IPS-20b (cell line): ENCODE data around the gene HSFX4.
"Not testable (repeated sequence)": the region's sequence is repeated elsewhere in the genome, so short reads cannot be mapped to it uniquely, and the experiment has no call there.

ENCODE experiments used
- H3K27ac ChIP-seq: one replicate; pipeline ENCODE4 v1.5.1; 2013; ENCODE audit warnings: low read length
- H3K27me3 ChIP-seq: 2 replicates; pipeline ENCODE4 v1.6.1; 2013; ENCODE audit warnings: mild to moderate bottlenecking, low read length, inconsistent platforms; ENCODE audit not compliant: insufficient read depth
- H3K36me3 ChIP-seq: 2 replicates; pipeline ENCODE4 v1.6.1; 2013; ENCODE audit warnings: low read depth, mild to moderate bottlenecking, inconsistent platforms, low read length, moderate library complexity; ENCODE audit not compliant: insufficient read depth
- H3K4me1 ChIP-seq: 2 replicates; pipeline ENCODE4 v1.6.1; 2013; ENCODE audit warnings: mild to moderate bottlenecking, control low read depth, inconsistent platforms, low read length, moderate library complexity; ENCODE audit not compliant: insufficient read depth
- H3K4me3 ChIP-seq: 2 replicates; pipeline ENCODE4 v1.5.1; 2013; ENCODE audit warnings: mild to moderate bottlenecking, low read length, inconsistent platforms
- H3K9ac ChIP-seq: 2 replicates; pipeline ENCODE4 v1.6.1; 2013; ENCODE audit warnings: low read depth, mild to moderate bottlenecking, inconsistent platforms, low read length, moderate library complexity
- H3K9me3 ChIP-seq: 2 replicates; pipeline ENCODE4 v1.6.1; 2013; ENCODE audit warnings: mild to moderate bottlenecking, low read depth, low read length, inconsistent platforms; ENCODE audit not compliant: insufficient read depth

HSFX4 gene, protein sequence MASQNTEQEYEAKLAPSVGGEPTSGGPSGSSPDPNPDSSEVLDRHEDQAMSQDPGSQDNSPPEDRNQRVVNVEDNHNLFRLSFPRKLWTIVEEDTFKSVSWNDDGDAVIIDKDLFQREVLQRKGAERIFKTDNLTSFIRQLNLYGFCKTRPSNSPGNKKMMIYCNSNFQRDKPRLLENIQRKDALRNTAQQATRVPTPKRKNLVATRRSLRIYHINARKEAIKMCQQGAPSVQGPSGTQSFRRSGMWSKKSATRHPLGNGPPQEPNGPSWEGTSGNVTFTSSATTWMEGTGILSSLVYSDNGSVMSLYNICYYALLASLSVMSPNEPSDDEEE

DNA sequence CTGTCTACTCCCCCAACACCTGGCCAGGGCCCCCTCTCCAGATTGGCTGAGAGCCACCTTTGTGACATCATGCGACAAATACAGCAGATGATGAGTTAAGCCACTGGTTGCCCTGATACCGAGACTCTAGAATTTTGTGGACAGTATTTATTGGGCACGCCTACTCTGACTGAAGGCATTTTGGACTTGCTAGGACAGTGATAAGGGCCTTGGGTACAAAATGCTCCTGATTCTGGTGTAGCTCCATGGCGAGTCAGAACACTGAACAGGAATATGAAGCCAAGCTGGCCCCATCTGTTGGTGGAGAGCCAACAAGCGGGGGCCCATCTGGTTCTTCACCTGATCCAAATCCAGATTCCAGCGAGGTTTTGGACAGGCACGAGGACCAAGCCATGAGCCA, at the start of gene HSFX4:
HSFX4 (plus strand) TSS at position 174 of the 400 bp plus-strand sequence; CDS start at position 246, 72 bp downstream.
- H3K27ac ChIP-seq, H3K4me3 ChIP-seq, H3K36me3 ChIP-seq, H3K4me1 ChIP-seq, H3K27me3 ChIP-seq, H3K9me3 ChIP-seq, H3K9ac ChIP-seq: not testable (repeated sequence)

DNA sequence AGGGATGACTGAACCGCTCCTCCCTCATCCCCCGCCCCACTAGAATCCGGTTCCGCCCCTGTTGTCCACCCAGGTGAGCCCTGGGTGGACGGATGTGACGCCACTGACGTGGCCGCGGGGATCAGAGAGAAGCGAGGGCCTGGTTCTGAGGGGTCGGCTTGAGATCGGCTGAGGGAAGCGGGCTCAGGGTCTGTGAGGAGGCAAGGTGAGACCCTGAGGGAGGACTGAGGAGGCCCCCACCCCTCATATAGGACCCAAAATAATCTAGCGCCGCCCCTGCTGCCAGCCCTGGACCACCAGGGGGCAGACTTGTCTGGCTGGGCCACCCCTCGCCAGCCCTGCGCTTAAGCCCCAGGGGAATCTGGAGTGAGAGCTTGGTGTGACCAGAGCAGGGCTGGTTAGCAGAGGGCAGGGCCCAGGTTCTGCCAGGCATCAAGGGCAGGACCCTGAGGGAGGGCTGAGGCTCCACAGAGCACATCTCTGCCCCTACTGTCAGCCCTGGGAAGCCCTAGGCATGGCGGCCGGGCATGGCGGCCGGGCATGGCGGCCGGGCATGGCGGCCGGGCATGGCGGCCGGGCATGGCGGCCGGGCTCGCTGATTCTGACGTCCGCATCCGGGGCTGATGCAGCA, 48.2 kb upstream of the HSFX4 start, which contains the start of gene MAGEA8:
MAGEA8 (plus strand) TSS at position 103 of the 631 bp plus-strand sequence. CDS start 3,090 bp downstream, outside the sequence.
- H3K9ac ChIP-seq: no peak within 1 kb of the TSS
- no peaks in the 10 kb centered on the region for H3K4me1 ChIP-seq
- H3K27ac ChIP-seq: no peak within 1 kb of the TSS
- no peak within 1 kb of the TSS for H3K4me3 ChIP-seq
- H3K36me3 ChIP-seq: no peaks in the 10 kb centered on the region
- H3K27me3 ChIP-seq: no peaks in the 10 kb centered on the region
- no peaks in the 10 kb centered on the region for H3K9me3 ChIP-seq

DNA sequence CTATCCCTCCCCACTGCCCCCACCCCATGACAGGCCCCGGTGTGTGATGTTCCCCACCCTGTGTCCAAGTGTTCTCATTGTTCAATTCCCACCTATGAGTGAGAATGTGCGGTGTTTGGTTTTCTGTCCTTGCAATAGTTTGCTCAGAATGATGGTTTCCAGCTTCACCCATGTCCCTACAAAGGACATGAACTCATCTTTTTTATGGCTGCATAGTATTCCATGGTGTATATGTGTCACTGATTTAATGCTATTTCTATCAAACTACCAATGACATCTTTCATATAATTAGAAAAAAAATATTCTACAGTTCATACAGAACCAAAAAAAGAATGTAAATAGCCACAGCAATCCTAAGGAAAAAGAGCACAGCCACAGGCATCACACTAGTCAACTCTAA, 38.5 kb upstream of the HSFX4 start:
- not testable (repeated sequence) for H3K36me3 ChIP-seq, H3K4me1 ChIP-seq, H3K9me3 ChIP-seq, H3K27me3 ChIP-seq, H3K9ac ChIP-seq, H3K27ac ChIP-seq, H3K4me3 ChIP-seq

DNA sequence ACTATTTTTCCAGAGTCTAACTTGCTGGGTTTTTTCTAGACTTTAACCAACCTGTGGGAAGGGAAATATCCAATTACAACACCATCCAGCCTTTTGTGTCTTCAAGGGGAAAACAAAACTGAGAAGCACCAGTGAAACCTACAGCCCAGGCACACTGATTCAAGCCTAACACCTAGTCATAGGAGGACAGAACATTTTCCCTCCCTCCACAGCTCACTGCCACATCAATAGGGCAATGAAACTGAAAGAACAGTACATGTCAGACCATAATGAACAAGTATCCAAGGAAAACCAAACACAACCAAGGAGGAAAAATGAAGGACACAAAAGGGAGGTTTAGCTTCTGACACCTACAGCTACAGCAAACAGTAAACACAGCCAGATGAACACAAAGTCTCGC, 30.8 kb upstream of the HSFX4 start:
- Histone ChIP-seq H3K9me3 (no peaks in the 10 kb centered on the region), H3K9ac (no peak overlapping the region), H3K4me1 (peaks cover 5% of the 10 kb centered on the region; the same call in 1 of the 2 replicates), H3K4me3 (no peak overlapping the region), H3K27ac (no peak overlapping the region), H3K27me3 (no peaks in the 10 kb centered on the region), H3K36me3 (no peaks in the 10 kb centered on the region)

DNA sequence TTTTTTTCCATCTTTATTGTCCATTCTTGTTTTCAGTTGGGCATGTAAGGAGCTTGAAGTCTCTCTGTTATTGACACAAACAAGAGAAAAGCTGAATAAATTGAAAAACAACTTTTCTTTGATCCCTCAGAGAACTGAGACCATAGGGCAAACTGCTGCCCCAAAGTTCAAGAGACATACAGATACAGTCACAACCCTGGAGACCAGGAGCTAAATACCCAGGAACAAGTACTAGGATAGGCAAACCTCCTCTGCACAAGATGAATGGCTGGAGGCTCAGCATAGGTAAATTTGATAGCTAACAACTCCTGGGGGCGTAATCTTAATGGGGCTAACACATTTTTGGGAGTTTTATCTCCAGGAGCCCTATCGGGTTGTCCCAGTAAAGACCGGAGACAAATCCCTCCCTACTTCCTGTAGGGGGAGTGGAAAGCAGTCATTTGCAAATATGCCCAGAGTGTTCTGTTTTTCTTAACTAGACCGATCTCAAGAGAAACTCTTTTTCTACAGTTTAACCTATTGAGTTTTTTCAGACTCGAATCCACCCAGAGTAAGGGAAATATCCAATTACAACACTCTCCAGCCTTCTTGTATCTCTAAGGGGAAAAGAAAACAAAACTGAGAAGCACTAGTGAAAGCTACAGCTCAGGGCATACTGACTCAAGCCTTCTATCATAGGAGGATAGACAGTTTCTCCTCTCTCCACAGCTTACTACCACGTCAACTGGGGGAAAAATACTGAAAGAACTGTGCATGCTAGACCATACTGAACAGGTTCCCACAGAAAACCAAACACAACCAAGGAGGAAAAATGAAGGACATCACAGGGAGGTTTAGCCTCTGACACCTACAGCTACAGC, 25.3 kb upstream of the HSFX4 start:
- H3K9ac ChIP-seq: no peak overlapping the region; the same call in 1 of the 2 replicates
- H3K27ac ChIP-seq: no peak overlapping the region
- H3K4me3 ChIP-seq: peak overlapping the region; percentile 23; the same call in 1 of the 2 replicates
- no peaks in the 10 kb centered on the region for H3K9me3 ChIP-seq
- no peaks in the 10 kb centered on the region; the same call in none of the 2 replicates for H3K4me1 ChIP-seq
- no peaks in the 10 kb centered on the region for H3K27me3 ChIP-seq
- H3K36me3 ChIP-seq: no peaks in the 10 kb centered on the region

DNA sequence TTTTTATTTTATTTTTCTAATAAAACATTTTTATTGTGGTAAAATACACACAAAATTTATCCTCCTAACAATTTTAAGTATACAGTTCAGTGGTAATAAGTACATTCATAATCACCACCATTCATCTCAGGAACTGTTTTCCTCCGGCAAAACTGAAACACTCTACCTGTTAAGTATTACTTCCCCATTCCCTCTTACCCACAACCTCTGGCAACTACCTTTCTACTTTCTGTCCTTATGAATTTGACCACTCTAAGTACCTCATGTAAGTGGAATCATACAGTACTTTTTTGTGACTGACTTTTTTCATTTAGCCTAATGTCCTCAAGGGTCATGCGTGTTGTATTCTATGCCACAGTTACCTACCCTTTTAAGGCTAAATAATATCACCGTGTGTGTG, 21.1 kb upstream of the HSFX4 start:
- Histone ChIP-seq H3K9ac (no peak overlapping the region), H3K9me3 (no peaks in the 10 kb centered on the region)

DNA sequence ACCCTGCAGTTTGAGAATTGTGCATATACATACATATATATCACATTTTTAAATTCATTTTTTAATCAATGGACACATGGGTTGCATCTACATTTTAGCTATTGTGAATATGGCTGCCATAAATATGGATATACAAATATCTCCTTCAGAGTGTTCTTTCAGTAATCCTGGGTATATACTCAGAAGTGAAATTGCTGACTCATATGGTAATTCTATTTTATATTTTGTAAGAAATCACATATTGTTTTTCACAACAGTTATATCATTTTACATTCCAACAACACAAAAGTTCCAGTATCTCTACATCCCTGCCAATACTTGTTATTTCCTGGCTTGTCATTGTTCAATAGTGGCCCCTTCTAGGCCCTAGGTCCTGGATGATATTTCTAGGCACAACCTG, 20.6 kb upstream of the HSFX4 start:
- H3K36me3 ChIP-seq: no peaks in the 10 kb centered on the region
- no peak overlapping the region for H3K9ac ChIP-seq
- H3K4me3 ChIP-seq: no peak overlapping the region
- H3K4me1 ChIP-seq: no peaks in the 10 kb centered on the region; the same call in none of the 2 replicates
- H3K9me3 ChIP-seq: no peaks in the 10 kb centered on the region
- H3K27me3 ChIP-seq: no peaks in the 10 kb centered on the region
- H3K27ac ChIP-seq: no peak overlapping the region

More for the DNA sequence above, 21.1 kb upstream of the HSFX4 start:
- no peak overlapping the region for H3K27ac ChIP-seq
- H3K27me3 ChIP-seq: no peaks in the 10 kb centered on the region
- no peaks in the 10 kb centered on the region; the same call in none of the 2 replicates for H3K4me1 ChIP-seq
- H3K36me3 ChIP-seq: no peaks in the 10 kb centered on the region
- H3K4me3 ChIP-seq: no peak overlapping the region

DNA sequence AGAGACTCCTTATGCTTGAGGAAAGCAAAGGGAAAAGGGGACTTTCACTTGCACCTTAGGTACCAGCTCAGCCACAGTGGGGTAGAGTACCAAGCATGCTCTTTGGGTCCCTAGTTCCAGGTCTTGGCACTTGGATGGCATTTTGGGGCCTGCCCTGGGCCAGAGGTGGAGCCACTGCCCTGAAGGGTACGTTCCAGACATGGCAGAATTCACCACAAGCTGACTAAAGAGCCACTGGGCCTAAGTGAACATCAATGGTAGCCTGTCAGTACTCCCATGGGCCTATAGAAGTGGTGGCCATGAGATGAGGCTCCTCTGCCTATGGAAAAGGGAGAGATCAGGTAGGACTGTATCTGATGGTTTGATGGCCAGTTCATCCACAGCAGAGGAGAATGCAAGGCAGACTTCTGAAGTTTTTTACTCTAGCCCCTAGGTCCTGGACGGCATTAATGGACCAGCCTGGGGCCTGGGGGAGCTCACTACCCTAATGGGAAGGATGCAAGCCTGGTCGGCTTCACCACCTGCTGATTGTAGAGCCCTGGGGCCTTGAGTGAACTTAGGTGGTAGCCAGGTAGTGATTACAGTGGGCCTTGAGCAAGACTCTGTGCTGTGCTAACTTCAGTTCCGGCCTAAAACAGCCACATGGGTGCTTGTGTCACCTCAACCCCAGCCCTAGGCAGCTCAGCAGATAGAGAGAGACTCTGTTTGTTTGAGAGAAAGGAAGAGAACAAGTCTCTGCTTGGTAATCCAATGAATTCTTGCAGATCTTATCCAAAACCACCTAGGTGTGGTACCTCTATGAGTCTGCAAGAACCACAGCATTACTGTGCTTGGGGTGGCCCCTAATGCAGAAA, 19.8 kb upstream of the HSFX4 start:
- Histone ChIP-seq H3K9ac (no peak overlapping the region), H3K27me3 (no peaks in the 10 kb centered on the region), H3K4me1 (no peaks in the 10 kb centered on the region; the same call in 1 of the 2 replicates), H3K36me3 (no peaks in the 10 kb centered on the region), H3K27ac (no peak overlapping the region), H3K9me3 (no peaks in the 10 kb centered on the region), H3K4me3 (no peak overlapping the region)

DNA sequence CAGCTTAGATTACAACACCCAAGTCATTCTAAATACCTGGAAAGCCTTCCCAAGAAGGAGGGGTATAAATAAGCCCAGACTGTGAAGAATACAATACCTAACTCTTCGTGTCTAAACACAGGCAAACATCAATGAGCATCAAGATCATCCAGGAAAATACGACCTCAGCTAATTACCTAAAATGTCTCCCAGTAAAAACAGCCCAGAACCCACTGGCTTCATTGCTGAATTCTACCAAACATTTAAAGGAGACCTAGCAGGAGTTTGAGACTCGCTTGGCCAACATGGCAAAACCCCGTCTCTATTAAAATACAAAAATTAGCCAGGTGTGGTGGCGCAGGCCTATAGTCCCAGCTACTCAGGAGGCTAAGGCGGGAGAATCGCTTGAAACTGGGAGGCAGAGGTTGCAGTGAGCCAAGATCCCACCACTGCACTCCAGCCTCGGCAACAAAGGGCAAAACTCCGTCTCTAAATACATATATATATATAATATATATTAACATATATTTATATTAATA, 19.1 kb upstream of the HSFX4 start:
- no peaks in the 10 kb centered on the region for H3K27me3 ChIP-seq
- H3K9ac ChIP-seq: no peak overlapping the region
- H3K27ac ChIP-seq: no peak overlapping the region
- H3K36me3 ChIP-seq: no peaks in the 10 kb centered on the region
- no peak overlapping the region for H3K4me3 ChIP-seq
- no peaks in the 10 kb centered on the region for H3K9me3 ChIP-seq
- H3K4me1 ChIP-seq: no peaks in the 10 kb centered on the region

DNA sequence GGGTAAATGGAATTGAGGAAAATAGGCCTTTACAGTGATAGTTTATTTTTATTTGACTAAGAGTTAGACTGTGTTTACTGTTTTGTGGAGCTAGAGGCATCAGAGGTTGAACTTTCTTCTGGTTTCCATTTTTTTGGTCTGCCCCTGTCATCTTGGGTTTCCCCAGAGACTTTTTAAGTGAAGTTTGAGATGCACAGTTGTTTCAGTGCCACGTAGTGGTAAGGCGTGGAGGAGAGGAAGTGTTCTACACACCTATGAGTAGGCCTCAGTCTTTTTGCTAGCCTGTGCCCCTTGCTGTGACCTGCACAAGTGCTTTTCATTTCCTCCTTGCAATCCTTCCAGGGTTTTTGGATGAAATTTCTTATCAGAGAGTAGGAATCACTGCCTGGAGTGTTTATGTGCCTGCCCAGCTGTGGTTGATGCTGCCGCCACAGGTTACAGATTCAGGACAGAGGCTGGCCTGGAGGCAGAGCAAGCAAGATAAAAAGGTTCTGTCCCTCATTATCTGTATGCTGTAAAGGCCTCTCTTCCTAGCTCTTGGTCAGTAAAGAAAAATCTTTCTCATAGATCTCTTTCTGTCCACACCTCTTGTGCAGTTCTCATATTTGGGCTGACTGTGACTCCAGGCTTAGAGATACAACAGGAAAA, 12.5 kb upstream of the HSFX4 start:
- Histone ChIP-seq H3K36me3 (no peaks in the 10 kb centered on the region), H3K4me1 (no peaks in the 10 kb centered on the region), H3K9ac (no peak overlapping the region), H3K27ac (no peak overlapping the region), H3K27me3 (no peaks in the 10 kb centered on the region), H3K9me3 (no peaks in the 10 kb centered on the region), H3K4me3 (no peak overlapping the region)
